GM18858 (cell line): ENCODE measurements around the gene FAM168A.
A peak's percentile ranks its signal among the peaks of the same experiment; 100 is the strongest.

Source experiments
- ATAC-seq: cut with Tn5 transposase; IDR thresholded peaks from one replicate; pipeline ENCODE4 v1.9.1; 2021; ENCODE audit not compliant: unreplicated experiment

FAM168A gene

GRCh38 chr11:73559743-73560142 is 38.2 kb downstream of the FAM168A start:
- no peak for ATAC-seq

- no peak for ATAC-seq
Measured at GRCh38 chr11:73556966-73557365, 40.9 kb downstream of the FAM168A start.

- no peak for ATAC-seq
Measured at GRCh38 chr11:73555615-73556014, 42.3 kb downstream of the FAM168A start.

GRCh38 chr11:73554671-73555320 is 43.1 kb downstream of the FAM168A start:
- ATAC-seq = no peak

- ATAC-seq = no peak
Measured at GRCh38 chr11:73553266-73553665, 44.6 kb downstream of the FAM168A start.

GRCh38 chr11:73551677-73552076 is 46.2 kb downstream of the FAM168A start:
- no peak for ATAC-seq

GRCh38 chr11:73549376-73549775 is 48.5 kb downstream of the FAM168A start:
- ATAC-seq = no peak

GRCh38 chr11:73547706-73548595 is 50.0 kb downstream of the FAM168A start:
- ATAC-seq = no peak

GRCh38 chr11:73542175-73542574 is 55.7 kb downstream of the FAM168A start:
- no peak for ATAC-seq

GRCh38 chr11:73539506-73540084 is 58.3 kb downstream of the FAM168A start:
- no peak for ATAC-seq

- peak; percentile 57 for ATAC-seq
Measured at GRCh38 chr11:73538381-73538872, 59.5 kb downstream of the FAM168A start.

GRCh38 chr11:73537969-73538368 is 59.9 kb downstream of the FAM168A start:
- ATAC-seq = no peak

- no peak for ATAC-seq
Measured at GRCh38 chr11:73536961-73537360, 61.0 kb downstream of the FAM168A start.

GRCh38 chr11:73532310-73532709 is 65.6 kb downstream of the FAM168A start:
- ATAC-seq = no peak

- ATAC-seq = no peak
Measured at GRCh38 chr11:73531386-73531785, 66.5 kb downstream of the FAM168A start.

GRCh38 chr11:73530109-73530508 is 67.8 kb downstream of the FAM168A start:
- ATAC-seq = no peak

- ATAC-seq = no peak
Measured at GRCh38 chr11:73529204-73529530, 68.7 kb downstream of the FAM168A start.

GRCh38 chr11:73528483-73529203 is 69.3 kb downstream of the FAM168A start:
- no peak for ATAC-seq

- ATAC-seq = no peak
Measured at GRCh38 chr11:73528013-73528412, 69.9 kb downstream of the FAM168A start.

GRCh38 chr11:73525611-73526010 is 72.3 kb downstream of the FAM168A start:
- no peak for ATAC-seq

GRCh38 chr11:73524774-73525173 is 73.1 kb downstream of the FAM168A start:
- no peak for ATAC-seq
